SK-N-SH (cell line): ENCODE results near the gene OR51E2. TPM values are rescaled to one million over a fixed set of nuclear protein-coding genes. Genes with fewer than 3 reads are reported as not detected.

ENCODE experiments used
- CTCF ChIA-PET: fragments of 300-600, 350-600 bp; formaldehyde crosslinking; extraction: SDS; loops from one replicate; lab custom pipeline; 2021; lab: Yijun Ruan, JAX
- POLR2A ChIA-PET: fragments of 350-600 bp; sonication (Branson Sonifier 250); formaldehyde crosslinking; extraction: SDS; loops from one replicate; lab custom pipeline; 2020; ENCODE audit warnings: antibody characterized with exemption, inconsistent platforms; lab: Yijun Ruan, JAX
- DNase-seq: peaks from one replicate; pipeline ENCODE4 v3.0.0; 2012
- H2AFZ ChIP-seq: fragments of 200-600 bp; sonication (generic); 2 replicates; pipeline ENCODE4 v1.8.1; 2016; ENCODE audit warnings: antibody characterized with exemption, mild to moderate bottlenecking, low read depth
- H3F3A ChIP-seq: fragments of 200-600 bp; sonication (generic); replicated peaks from 2 replicates; pipeline ENCODE3; 2016; ENCODE audit warnings: antibody characterized with exemption, mild to moderate bottlenecking; ENCODE audit not compliant: insufficient read depth
- H3K27ac ChIP-seq, 2 experiments: fragments of 200-500 bp in 1 of 2; fragments of 200-600 bp in 1 of 2; sonication (Bioruptor generic) in 1 of 2; sonication (generic), shearing (Covaris generic) in 1 of 2; 2 replicates each; pipeline versions ENCODE4 v1.5.1 to v1.6.1; 2014 to 2016; ENCODE audit warnings: low read depth in 2 of 2, inconsistent platforms in 1 of 2, low read length in 1 of 2, mild to moderate bottlenecking in 1 of 2, mixed read lengths in 1 of 2
- H3K27me3 ChIP-seq: fragments of 200-600 bp; sonication (generic), shearing (Covaris generic); 2 replicates; pipeline ENCODE4 v1.6.1; 2016; ENCODE audit warnings: mixed run types; ENCODE audit not compliant: insufficient read depth
- H3K36me3 ChIP-seq, 2 experiments: fragments of 200-500 bp in 1 of 2; fragments of 200-600 bp in 1 of 2; sonication (Bioruptor generic) in 1 of 2; sonication (generic) in 1 of 2; replicated peaks in 1 of 2; 2 replicates each; pipeline versions ENCODE3 to v1.5.1; 2014 to 2016; ENCODE audit warnings: low read length in 1 of 2, mild to moderate bottlenecking in 1 of 2; ENCODE audit not compliant: insufficient read depth in 2 of 2, control insufficient read depth in 1 of 2
- H3K4me1 ChIP-seq, 2 experiments: fragments of 200-500 bp in 1 of 2; fragments of 200-600 bp in 1 of 2; sonication (Bioruptor generic) in 1 of 2; sonication (generic), shearing (Covaris generic) in 1 of 2; 2 replicates each; pipeline versions ENCODE4 v1.5.1 to v1.6.1; 2014 to 2016; ENCODE audit warnings: low read depth in 1 of 2, low read length in 1 of 2, mixed run types in 1 of 2; ENCODE audit not compliant: insufficient read depth in 2 of 2, control insufficient read depth in 1 of 2
- H3K4me2 ChIP-seq: fragments of 200-600 bp; sonication (generic), shearing (Covaris generic); 2 replicates; pipeline ENCODE4 v1.6.1; 2017; ENCODE audit warnings: mixed run types
- H3K4me3 ChIP-seq, 2 experiments: fragments of 200-500 bp in 1 of 2; fragments of 200-600 bp in 1 of 2; sonication (Bioruptor generic) in 1 of 2; sonication (generic), shearing (Covaris generic) in 1 of 2; 2 replicates each; pipeline versions ENCODE4 v1.5.1 to v1.8.1; 2014 to 2016; ENCODE audit warnings: low read depth in 2 of 2, inconsistent platforms in 1 of 2, low read length in 1 of 2, mild to moderate bottlenecking in 1 of 2, mixed read lengths in 1 of 2, moderate library complexity in 1 of 2
- H3K79me2 ChIP-seq: fragments of 200-600 bp; sonication (generic); 2 replicates; pipeline ENCODE4 v1.8.1; 2017; ENCODE audit warnings: mild to moderate bottlenecking; ENCODE audit not compliant: insufficient read depth
- H3K9ac ChIP-seq: fragments of 200-600 bp; sonication (generic); 2 replicates; pipeline ENCODE4 v1.6.1; 2017; ENCODE audit warnings: mixed run types
- H3K9me2 ChIP-seq: fragments of 200-600 bp; sonication (generic); 2 replicates; pipeline ENCODE4 v1.6.1; 2017; ENCODE audit warnings: mixed run types
- H3K9me3 ChIP-seq: fragments of 200-600 bp; sonication (generic); 2 replicates; pipeline ENCODE4 v1.6.1; 2017; ENCODE audit warnings: mixed run types, mild to moderate bottlenecking, moderate library complexity
- H4K20me1 ChIP-seq: fragments of 200-600 bp; sonication (generic); 2 replicates; pipeline ENCODE4 v1.6.1; 2017; ENCODE audit warnings: mild to moderate bottlenecking, mixed run types; ENCODE audit not compliant: insufficient read depth
- CHD2 ChIP-seq: fragments of 150-350 bp; IDR thresholded peaks from 2 replicates; pipeline ENCODE4 v1.6.1; 2018; ENCODE audit warnings: low read length; ENCODE audit not compliant: partially characterized antibody
- ELF1 ChIP-seq: IDR thresholded peaks from 2 replicates; pipeline ENCODE4 v1.4.0; 2012
- EP300 ChIP-seq, 2 experiments: IDR thresholded peaks; 2 replicates each; pipeline versions ENCODE4 v1.4.0 to v1.6.1; 2012; ENCODE audit warnings: borderline replicate concordance in 1 of 2, low read depth in 1 of 2, low read length in 1 of 2
- FOXM1 ChIP-seq: IDR thresholded peaks from 2 replicates; pipeline ENCODE4 v1.4.0; 2012; ENCODE audit warnings: low read depth, mild to moderate bottlenecking
- GABPA ChIP-seq: IDR thresholded peaks from 2 replicates; pipeline ENCODE4 v1.4.0; 2012; ENCODE audit warnings: low read depth, mild to moderate bottlenecking
- GATA2 ChIP-seq: sonication (generic); formaldehyde crosslinking; IDR thresholded peaks from 2 replicates; pipeline ENCODE4 v1.5.0; 2020; ENCODE audit warnings: mild to moderate bottlenecking, missing genetic modification reagents
- IRF3 ChIP-seq: fragments of 150-350 bp; IDR thresholded peaks from 2 replicates; pipeline ENCODE4 v1.6.1; 2016; ENCODE audit warnings: mild to moderate bottlenecking, low read depth, low read length
- JUND ChIP-seq: IDR thresholded peaks from 2 replicates; pipeline ENCODE4 v1.4.0; 2012
- MEF2A ChIP-seq: IDR thresholded peaks from 2 replicates; pipeline ENCODE4 v1.4.0; 2012; ENCODE audit warnings: low read depth, borderline replicate concordance
- MXI1 ChIP-seq: IDR thresholded peaks from 2 replicates; pipeline ENCODE4 v1.6.1; 2012; ENCODE audit warnings: mild to moderate bottlenecking, low read depth, low read length, improper control_type of control experiment
- NFIC ChIP-seq: IDR thresholded peaks from 2 replicates; pipeline ENCODE4 v1.4.0; 2012; ENCODE audit warnings: borderline replicate concordance
- NRF1 ChIP-seq: IDR thresholded peaks from 2 replicates; pipeline ENCODE4 v1.6.1; 2012; ENCODE audit warnings: low read depth, mild to moderate bottlenecking, low read length
- PBX3 ChIP-seq: IDR thresholded peaks from 2 replicates; pipeline ENCODE4; 2012
- RAD21 ChIP-seq: IDR thresholded peaks from 2 replicates; pipeline ENCODE4 v1.6.1; 2012; ENCODE audit warnings: mild to moderate bottlenecking, low read length
- RCOR1 ChIP-seq: fragments of 150-350 bp; IDR thresholded peaks from 2 replicates; pipeline ENCODE4 v1.6.1; 2017; ENCODE audit warnings: antibody characterized with exemption, low read length
- RXRA ChIP-seq: IDR thresholded peaks from 2 replicates; pipeline ENCODE4 v1.4.0; 2012; ENCODE audit warnings: low read depth, mild to moderate bottlenecking, borderline replicate concordance
- SIN3A ChIP-seq: IDR thresholded peaks from 2 replicates; pipeline ENCODE4 v1.6.1; 2012; ENCODE audit warnings: low read depth, mild to moderate bottlenecking, low read length, moderate library complexity, borderline replicate concordance
- SMC3 ChIP-seq: IDR thresholded peaks from 2 replicates; pipeline ENCODE4 v1.6.1; 2012; ENCODE audit warnings: low read depth, low read length, improper control_type of control experiment
- USF1 ChIP-seq: IDR thresholded peaks from 2 replicates; pipeline ENCODE4 v1.4.0; 2012; ENCODE audit warnings: low read depth, borderline replicate concordance
- YY1 ChIP-seq: IDR thresholded peaks from 2 replicates; pipeline ENCODE4 v1.4.0; 2012; ENCODE audit warnings: low read depth, mild to moderate bottlenecking
- WGBS: methylation state at CpG from one replicate; pipeline ENCODE4 v1.1.6; 2017; ENCODE audit warnings: low lambda C conversion rate; 5-methylcytosine and 5-hydroxymethylcytosine counted together
- polyA plus RNA-seq, 3 experiments: library from polyadenylated mRNA; depleted of rRNA; stranded (reverse); fragments of >200 nt; gene quantifications; 2 replicates each; pipeline ENCODE4 v1.2.3, GENCODE V29; 2012
- TF ChIP-seq, protein P1 (sequence below): IDR thresholded peaks from 2 replicates; pipeline ENCODE4 v1.4.0; 2012; ENCODE audit warnings: low read depth

The OR51E2 gene
- polyA plus RNA-seq, 1 of the 3 experiments (the other 2 are of a cell fraction) = not detected

DNA sequence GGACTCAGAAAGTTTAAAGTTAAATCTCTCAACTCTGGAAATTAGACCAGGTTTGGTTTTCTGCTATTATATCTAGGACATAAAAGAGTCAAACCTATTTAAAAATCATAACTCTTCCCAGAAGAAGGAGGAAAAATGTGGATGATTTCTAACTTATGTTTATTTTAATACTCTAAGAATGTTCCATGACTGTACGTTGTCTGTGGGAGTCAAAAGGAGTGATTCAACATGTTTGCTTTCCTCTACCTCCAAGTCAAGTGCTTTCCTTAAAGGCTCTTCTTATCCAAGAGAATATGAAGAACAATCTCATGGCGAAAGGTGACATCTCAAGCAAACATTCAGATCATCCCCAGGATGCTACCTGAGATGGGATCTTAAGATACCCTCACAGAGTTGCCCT is 32.2 kb downstream of the OR51E2 start:
- H3K4me1 ChIP-seq = no peaks in the 10 kb centered on the region
- no peaks in the 10 kb centered on the region for H3K36me3 ChIP-seq
- POLR2A ChIA-PET = no interaction called here
- 5% methylated on average over 2 of the region's 2 CpGs for WGBS
- no peak overlapping the region for H3K27ac ChIP-seq
- no peaks in the 10 kb centered on the region for H3F3A ChIP-seq
- no peaks in the 10 kb centered on the region for H4K20me1 ChIP-seq
- no peak overlapping the region for H3K9ac ChIP-seq
- no peaks in the 10 kb centered on the region for H3K9me2 ChIP-seq
- peaks cover 16% of the 10 kb centered on the region; the same call in 1 of the 2 replicates for H3K27me3 ChIP-seq
- no peak overlapping the region for H2AFZ ChIP-seq
- no peak for DNase-seq
- H3K4me2 ChIP-seq = no peak overlapping the region
- TF ChIP-seq NRF1 = no peak
- CTCF ChIA-PET = interaction anchor here (1.9 kb wide), 1 partner anchor 28 kb away, joined by 7 read pairs; the partner anchor contains the start of gene OR51D1
- no peaks in the 10 kb centered on the region for H3K9me3 ChIP-seq
- H3K4me3 ChIP-seq = no peak overlapping the region
- no peaks in the 10 kb centered on the region for H3K79me2 ChIP-seq

- no peaks in the 10 kb centered on the region for H4K20me1 ChIP-seq
- DNase-seq = no peak
Observed at GRCh38 chr11:4664786-4665185, 32.9 kb downstream of the OR51E2 start.

DNA sequence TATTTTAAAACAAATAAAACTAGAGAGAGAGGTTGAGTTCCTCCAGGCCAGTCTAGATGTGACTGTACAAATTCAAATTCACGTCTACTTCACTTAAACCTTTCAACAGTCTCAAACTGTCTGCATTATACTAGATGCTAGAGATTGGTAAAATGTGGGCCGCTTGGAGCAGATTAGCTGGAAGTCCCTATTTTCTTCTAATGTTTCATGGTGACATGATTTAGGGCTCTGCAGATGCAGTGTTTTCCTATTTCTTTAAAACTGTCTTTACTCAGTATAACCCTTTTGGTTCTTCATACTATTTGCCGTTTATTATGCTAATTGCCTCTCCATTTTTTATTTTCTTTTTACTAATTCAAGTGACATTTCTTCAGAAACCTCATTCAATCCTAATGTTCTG is 33.5 kb downstream of the OR51E2 start:
- H2AFZ ChIP-seq = no peak overlapping the region
- no peaks in the 10 kb centered on the region for H3K79me2 ChIP-seq
- H3K4me3 ChIP-seq = no peak overlapping the region
- no peaks in the 10 kb centered on the region for H4K20me1 ChIP-seq
- H3F3A ChIP-seq = no peaks in the 10 kb centered on the region
- H3K27me3 ChIP-seq = peaks cover 16% of the 10 kb centered on the region; the same call in 1 of the 2 replicates
- no peak overlapping the region for H3K9ac ChIP-seq
- no peaks in the 10 kb centered on the region for H3K4me1 ChIP-seq
- H3K9me3 ChIP-seq = no peaks in the 10 kb centered on the region
- WGBS = 18% methylated on average over 3 of the region's 3 CpGs
- POLR2A ChIA-PET = no interaction called here
- CTCF ChIA-PET = no interaction called here
- TF ChIP-seq MXI1 = no peak
- no peak for TF ChIP-seq YY1
- TF ChIP-seq GABPA = no peak
- TF ChIP-seq RXRA = no peak
- no peak for TF ChIP-seq IRF3
- no peak for TF ChIP-seq ELF1
- no peak for TF ChIP-seq MEF2A
- TF ChIP-seq JUND = no peak
- TF ChIP-seq RAD21 = no peak
- TF ChIP-seq FOXM1 = no peak
- TF ChIP-seq, protein P1, sequence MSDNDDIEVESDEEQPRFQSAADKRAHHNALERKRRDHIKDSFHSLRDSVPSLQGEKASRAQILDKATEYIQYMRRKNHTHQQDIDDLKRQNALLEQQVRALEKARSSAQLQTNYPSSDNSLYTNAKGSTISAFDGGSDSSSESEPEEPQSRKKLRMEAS = no peak
- TF ChIP-seq NFIC = no peak
- TF ChIP-seq RCOR1 = no peak
- TF ChIP-seq PBX3 = no peak
- TF ChIP-seq SIN3A = no peak
- no peak for TF ChIP-seq EP300 (IDR thresholded peaks at IDR 0.05; ENCODE audit: borderline replicate concordance in 1 of 2, low read depth in 1 of 2, low read length in 1 of 2)
- H3K36me3 ChIP-seq = no peaks in the 10 kb centered on the region
- H3K9me2 ChIP-seq = no peaks in the 10 kb centered on the region
- no peak overlapping the region for H3K27ac ChIP-seq
- no peak for DNase-seq
- no peak overlapping the region for H3K4me2 ChIP-seq

More at GRCh38 chr11:4664786-4665185, 32.9 kb downstream of the OR51E2 start:
- Histone ChIP-seq H3F3A (no peaks in the 10 kb centered on the region), H3K27me3 (peaks cover 16% of the 10 kb centered on the region; the same call in 1 of the 2 replicates), H3K36me3 (no peaks in the 10 kb centered on the region), H3K9me3 (no peaks in the 10 kb centered on the region), H3K4me2 (no peak overlapping the region), H3K79me2 (no peaks in the 10 kb centered on the region), H3K4me3 (no peak overlapping the region), H3K9me2 (no peaks in the 10 kb centered on the region), H3K27ac (no peak overlapping the region), H2AFZ (no peak overlapping the region), H3K9ac (no peak overlapping the region), H3K4me1 (no peaks in the 10 kb centered on the region)
- CTCF ChIA-PET = interaction anchor here (1.9 kb wide), 1 partner anchor 27 kb away, joined by 7 read pairs; the partner anchor contains the start of gene OR51D1
- POLR2A ChIA-PET = no interaction called here
- TF ChIP-seq RCOR1 = no peak
- TF ChIP-seq EP300 (IDR thresholded peaks at IDR 0.05; ENCODE audit: borderline replicate concordance in 1 of 2, low read depth in 1 of 2, low read length in 1 of 2) = no peak
- TF ChIP-seq CHD2 = no peak
- no peak for TF ChIP-seq GATA2
- TF ChIP-seq RXRA = no peak
- no peak for TF ChIP-seq SMC3
- TF ChIP-seq USF1 = no peak
- no peak for TF ChIP-seq SIN3A
- TF ChIP-seq GABPA = no peak
- 1% methylated on average over 3 of the region's 3 CpGs for WGBS
